Endothelial cell of umbilical vein (primary cell): Measurements from ENCODE around the gene CARD16.

Experiments
- CTCF ChIP-seq, 2 donors: IDR thresholded peaks; 1 replicate in 1 of 2; 2 replicates in 1 of 2; pipeline ENCODE4 v1.5.1; 2011; ENCODE audit warnings: low read length in 2 of 2, mild to moderate bottlenecking in 2 of 2, moderate library complexity in 2 of 2, control low read depth in 1 of 2, inconsistent platforms in 1 of 2, low read depth in 1 of 2; ENCODE audit not compliant: insufficient read depth in 1 of 2; ENCODE audit errors: extremely low read depth in 1 of 2
- EZH2 ChIP-seq: IDR thresholded peaks from 2 replicates; pipeline ENCODE4 v1.6.1; 2012; ENCODE audit warnings: borderline replicate concordance, low read depth, mild to moderate bottlenecking, moderate library complexity, low read length, inconsistent platforms; ENCODE audit not compliant: severe bottlenecking
- FOS ChIP-seq: IDR thresholded peaks from 2 replicates; pipeline ENCODE4 v1.6.1; 2011; ENCODE audit warnings: mild to moderate bottlenecking, low read length, moderate library complexity, borderline replicate concordance; ENCODE audit not compliant: insufficient read depth
- GATA2 ChIP-seq: IDR thresholded peaks from 2 replicates; pipeline ENCODE4 v1.7.0; 2011; ENCODE audit warnings: low read depth, mild to moderate bottlenecking, moderate library complexity, mixed read lengths, low read length; ENCODE audit not compliant: insufficient read length, insufficient read depth
- JUN ChIP-seq: IDR thresholded peaks from 2 replicates; pipeline ENCODE4 v1.6.1; 2011; ENCODE audit warnings: borderline replicate concordance, low read depth; ENCODE audit not compliant: insufficient read length, insufficient read depth
- MAX ChIP-seq: IDR thresholded peaks from 2 replicates; pipeline ENCODE4 v1.6.1; 2011; ENCODE audit not compliant: insufficient read depth, insufficient read length
- MYC ChIP-seq: IDR thresholded peaks from one replicate; pipeline ENCODE4 v1.6.1; 2011; ENCODE audit warnings: mild to moderate bottlenecking, low read depth, low read length
- POLR2A ChIP-seq: IDR thresholded peaks from 2 replicates; pipeline ENCODE4 v1.6.1; 2012; ENCODE audit warnings: low read depth, mild to moderate bottlenecking, control low read depth, low read length
- POLR2AphosphoS5 ChIP-seq: IDR thresholded peaks from 2 replicates; pipeline ENCODE4 v1.6.1; 2012; ENCODE audit warnings: low read depth, mild to moderate bottlenecking, control low read depth, low read length, moderate library complexity; ENCODE audit not compliant: insufficient read depth

GRCh38 chr11:105056446-105056845 lies 11.3 kb upstream of the CARD16 start:
- TF ChIP-seq CTCF (IDR thresholded peaks at IDR 0.05; ENCODE audit: extremely low read depth in 1 of 2, insufficient read depth in 1 of 2, low read depth in 1 of 2, low read length in 2 of 2), result no peak
- TF ChIP-seq POLR2A, result no peak
- TF ChIP-seq EZH2, result no peak
- no peak for TF ChIP-seq JUN
- no peak for TF ChIP-seq MAX
- TF ChIP-seq MYC, result no peak
- no peak for TF ChIP-seq FOS
- TF ChIP-seq GATA2, result no peak
- no peak for TF ChIP-seq POLR2AphosphoS5
